ENCODE measurements around the gene CEMP1. TPM values are rescaled to one million over a fixed set of nuclear protein-coding genes. Genes with fewer than 3 reads are reported as not detected.

Gene CEMP1
- polyA plus RNA-seq, 4 donors: 3.0 to 10.9 (median 7.6) TPM

- DNase-seq (ENCODE audit: low read depth in 4 of 4, low spot score in 2 of 4): no peak
These were observed 43.2 kb downstream of the CEMP1 start for GRCh38 chr16:2487903-2488531.

- no peak for DNase-seq (ENCODE audit: low read depth in 4 of 4, low spot score in 2 of 4)
These were observed 43.7 kb downstream of the CEMP1 start for GRCh38 chr16:2487517-2487842.

GRCh38 chr16:2486645-2487516, 44.3 kb downstream of the CEMP1 start:
- DNase-seq (ENCODE audit: low read depth in 4 of 4, low spot score in 2 of 4): no peak

GRCh38 chr16:2485811-2486507, 45.2 kb downstream of the CEMP1 start:
- no peak for DNase-seq (ENCODE audit: low read depth in 4 of 4, low spot score in 2 of 4)

- no peak for DNase-seq (ENCODE audit: low read depth in 4 of 4, low spot score in 2 of 4)
These were observed 46.2 kb downstream of the CEMP1 start for GRCh38 chr16:2484898-2485508.

- no peak for DNase-seq (ENCODE audit: low read depth in 4 of 4, low spot score in 2 of 4)
These were observed 47.0 kb downstream of the CEMP1 start for GRCh38 chr16:2483939-2484897.

DNA sequence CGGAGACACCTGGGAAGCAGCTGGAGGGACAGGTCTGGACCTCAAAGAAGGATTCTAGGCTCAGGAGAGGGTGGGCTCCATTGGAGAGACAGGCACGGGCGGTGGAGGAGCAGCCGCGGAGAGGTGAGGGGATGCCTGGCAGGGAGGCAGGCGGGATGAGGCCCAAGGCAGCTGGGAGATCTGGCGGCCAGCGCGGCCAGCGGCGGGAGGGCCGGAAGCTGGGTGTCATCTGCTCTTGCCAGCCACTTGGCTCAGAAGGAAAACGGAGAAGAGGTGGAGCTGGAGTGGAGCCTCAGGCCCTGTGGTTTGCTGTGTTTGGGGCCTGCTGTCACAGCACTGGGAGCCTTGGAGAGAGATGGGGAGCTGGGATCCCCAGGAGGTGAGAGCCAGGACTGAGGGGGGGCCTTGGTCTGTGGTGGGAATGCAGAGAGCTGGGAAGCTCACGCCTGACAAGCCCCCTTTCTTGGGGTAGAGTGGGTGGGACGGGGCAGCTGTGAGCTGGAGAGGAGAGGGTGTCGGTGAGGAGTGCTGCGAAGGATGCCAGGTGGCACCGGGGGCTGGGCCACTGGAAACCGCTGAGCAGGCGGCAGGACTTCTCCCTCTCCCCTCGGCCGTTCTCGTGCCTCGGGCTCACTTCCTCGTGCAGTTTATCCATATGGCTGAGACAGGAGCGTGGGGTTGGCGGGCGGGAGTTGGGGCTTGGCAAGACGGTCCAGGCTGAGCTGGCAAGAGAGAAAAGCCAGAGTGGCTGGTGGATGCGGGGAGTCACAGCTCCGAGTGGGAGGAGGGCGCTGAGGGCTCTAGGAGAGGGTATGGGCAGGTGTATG, 48.3 kb downstream of the CEMP1 start:
- no peak for DNase-seq (ENCODE audit: low read depth in 4 of 4, low spot score in 2 of 4)

- DNase-seq (ENCODE audit: low read depth in 4 of 4, low spot score in 2 of 4): no peak
These were observed 49.0 kb downstream of the CEMP1 start for GRCh38 chr16:2482249-2482648.

GRCh38 chr16:2481676-2482075, 49.5 kb downstream of the CEMP1 start:
- DNase-seq (ENCODE audit: low read depth in 4 of 4, low spot score in 2 of 4): no peak

- DNase-seq (ENCODE audit: low read depth in 4 of 4, low spot score in 2 of 4): no peak
These were observed 50.3 kb downstream of the CEMP1 start for GRCh38 chr16:2480948-2481347.

Other genes starting within 250 kb of the CEMP1 start
- gene ABCA3, start 190.7 kb downstream of the CEMP1 start, polyA plus RNA-seq (ENCODE audit: insufficient read length in 4 of 4): 1 to 10 TPM; 5.1 to 6.9 (median 6.1) TPM
- 10 to 100 TPM in 3 of 4 donors, 1 to 10 TPM in 1; 8.8 to 14.1 (median 11.2) TPM for gene CCNF, start 102.0 kb downstream of the CEMP1 start, polyA plus RNA-seq (ENCODE audit: insufficient read length in 4 of 4)
- 10 to 100 TPM in 3 of 4 donors, 1 to 10 TPM in 1; 7.3 to 16.6 (median 12.2) TPM for gene TEDC2, start 71.3 kb downstream of the CEMP1 start, polyA plus RNA-seq (ENCODE audit: insufficient read length in 4 of 4)
- 1 to 10 TPM; 1.9 to 5.0 (median 3.8) TPM for gene NTN3, start 60.1 kb downstream of the CEMP1 start, polyA plus RNA-seq (ENCODE audit: insufficient read length in 4 of 4)
- gene TBC1D24, start 56.3 kb downstream of the CEMP1 start, polyA plus RNA-seq (ENCODE audit: insufficient read length in 4 of 4): 10 to 100 TPM; 14.1 to 24.4 (median 19.6) TPM
- gene ATP6V0C, start 17.5 kb downstream of the CEMP1 start, polyA plus RNA-seq (ENCODE audit: insufficient read length in 4 of 4): 100 to 1,000 TPM; 156 to 274 (median 248) TPM
- 10 to 100 TPM; 20.1 to 40.8 (median 31.6) TPM for gene AMDHD2, start 11.0 kb downstream of the CEMP1 start, polyA plus RNA-seq (ENCODE audit: insufficient read length in 4 of 4)
- 10 to 100 TPM; 38.8 to 53.0 (median 49.2) TPM for gene PDPK1, start 6.6 kb upstream of the CEMP1 start, polyA plus RNA-seq (ENCODE audit: insufficient read length in 4 of 4)
- 10 to 100 TPM; 22.0 to 26.5 (median 23.4) TPM for gene KCTD5, start 151.1 kb upstream of the CEMP1 start, polyA plus RNA-seq (ENCODE audit: insufficient read length in 4 of 4)
- 1 to 10 TPM in 3 of 4 donors, under 1 TPM in 1; 0.92 to 2.5 (median 2.2) TPM for gene PRSS27, start 188.8 kb upstream of the CEMP1 start, polyA plus RNA-seq (ENCODE audit: insufficient read length in 4 of 4)
- 100 to 1,000 TPM; 392 to 919 (median 636) TPM for gene SRRM2, start 221.2 kb upstream of the CEMP1 start, polyA plus RNA-seq (ENCODE audit: insufficient read length in 4 of 4)
- gene ELOB, start 245.9 kb upstream of the CEMP1 start, polyA plus RNA-seq (ENCODE audit: insufficient read length in 4 of 4): 100 to 1,000 TPM; 205 to 367 (median 263) TPM